ENCODE results near the gene ANKRD37. TPM values are rescaled to one million over a fixed set of nuclear protein-coding genes. Genes with fewer than 3 reads are reported as not detected.

ANKRD37 gene
- total and polyA plus RNA-seq, 5 donors: 11.6 to 24.8 (median 12.7) TPM

DNA sequence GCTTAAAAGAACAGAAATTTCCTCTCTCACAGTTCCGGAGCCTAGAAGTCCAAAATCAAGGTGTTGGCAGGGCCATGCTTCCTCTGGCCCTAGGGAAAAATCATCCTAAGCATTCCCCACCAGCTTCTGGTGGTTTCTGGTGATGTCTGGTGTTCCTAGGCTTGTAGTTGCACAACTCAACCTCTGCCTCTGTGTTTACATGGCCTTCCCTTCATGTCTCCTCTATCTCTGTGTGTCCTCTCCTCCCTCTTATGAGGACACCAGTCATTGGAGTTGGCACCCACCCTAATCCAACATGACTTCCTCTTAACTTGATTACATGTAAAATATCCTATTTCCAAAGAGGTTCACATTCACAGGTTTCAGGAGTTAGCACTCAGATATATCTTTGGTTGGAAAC, 16.3 kb upstream of the ANKRD37 start:
- no peak for ATAC-seq
- no peak overlapping the region for H3K4me3 ChIP-seq (ENCODE audit: low read length)
- WGBS: 91% methylated on average over 1 of the region's 1 CpG
- intact Hi-C loops (cut with DNase I): no loop called here
- DNase-seq: no peak
- no peaks in the 10 kb centered on the region for H3K9me3 ChIP-seq (ENCODE audit: control insufficient read depth, low read length)
- no peaks in the 10 kb centered on the region for H3K4me1 ChIP-seq (ENCODE audit: control insufficient read depth, insufficient read depth, low read length)
- H3K27me3 ChIP-seq (ENCODE audit: control insufficient read depth, insufficient read depth): no peaks in the 10 kb centered on the region
- H3K27ac ChIP-seq (ENCODE audit: low read length): no peak overlapping the region

DNA sequence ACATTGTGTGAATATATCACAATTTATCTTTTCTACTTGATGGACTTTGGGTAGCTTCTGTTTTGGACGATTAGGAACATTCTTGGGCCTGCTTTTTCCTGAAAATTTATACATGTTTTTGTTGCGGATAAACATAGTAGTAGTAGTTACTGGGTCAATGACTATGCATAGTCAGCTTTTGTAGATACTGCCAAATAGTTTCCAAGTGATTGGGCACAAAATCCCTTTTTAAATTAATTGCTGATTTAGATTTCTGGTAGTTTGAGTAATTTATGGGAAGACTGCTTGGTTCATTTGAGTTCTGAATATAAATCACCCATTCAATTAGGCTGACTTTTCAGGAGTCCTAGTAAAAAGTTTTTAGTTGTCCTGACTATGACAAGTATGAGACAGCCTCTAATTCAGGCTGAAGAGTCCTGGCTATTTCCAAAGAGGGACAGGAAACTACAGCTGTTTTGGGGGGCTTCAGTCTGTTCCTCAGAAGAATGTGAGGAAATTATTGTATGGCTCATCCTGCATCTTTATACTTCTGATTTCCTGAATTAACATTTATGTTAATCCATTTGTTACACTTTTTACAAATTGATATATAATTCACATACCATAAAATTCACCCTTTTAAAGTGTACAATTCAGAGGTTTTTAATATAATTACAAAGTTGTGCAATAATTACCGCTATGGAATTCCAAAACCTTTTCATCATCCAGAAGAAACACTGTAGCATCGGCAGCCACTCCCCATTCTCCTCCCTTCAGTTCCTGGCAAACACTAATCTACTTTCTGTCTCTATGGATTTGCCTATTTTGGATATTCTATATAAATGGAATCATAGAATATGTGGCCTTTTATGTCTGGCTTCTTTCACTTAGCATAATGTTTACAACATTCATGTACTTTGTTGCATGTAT, 15.1 kb upstream of the ANKRD37 start:
- 50% methylated on average over 4 of the region's 4 CpGs for WGBS
- DNase-seq: no peak
- H3K27me3 ChIP-seq (ENCODE audit: control insufficient read depth, insufficient read depth): no peaks in the 10 kb centered on the region
- no peaks in the 10 kb centered on the region for H3K4me1 ChIP-seq (ENCODE audit: control insufficient read depth, insufficient read depth, low read length)
- H3K9me3 ChIP-seq (ENCODE audit: control insufficient read depth, low read length): no peaks in the 10 kb centered on the region
- no peak overlapping the region for H3K4me3 ChIP-seq (ENCODE audit: low read length)
- no peak overlapping the region for H3K27ac ChIP-seq (ENCODE audit: low read length)
- no peak for ATAC-seq
- intact Hi-C loops (cut with DNase I): no loop called here

DNA sequence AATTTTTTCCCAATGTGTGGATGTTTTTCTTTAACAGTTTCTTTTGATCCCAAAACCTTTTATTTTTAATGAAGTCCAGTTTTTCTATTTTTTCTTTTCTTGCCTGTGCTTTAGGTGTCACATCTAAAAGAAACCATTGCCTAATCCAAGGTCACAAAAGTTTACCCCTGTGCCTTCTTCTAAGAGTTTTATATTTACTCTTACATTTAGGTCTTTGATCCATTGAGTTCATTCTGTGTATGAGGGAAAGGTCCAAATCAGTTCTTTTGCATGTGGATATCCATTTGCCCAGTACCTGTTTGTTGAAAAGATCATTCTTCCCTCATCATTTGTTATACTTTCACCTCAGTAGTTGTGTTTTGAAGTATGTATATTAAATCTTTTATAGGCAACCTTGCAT, 13.9 kb upstream of the ANKRD37 start:
- ATAC-seq: no peak
- Histone ChIP-seq H3K4me3 (ENCODE audit: low read length) (no peak overlapping the region), H3K4me1 (ENCODE audit: control insufficient read depth, insufficient read depth, low read length) (no peaks in the 10 kb centered on the region), H3K9me3 (ENCODE audit: control insufficient read depth, low read length) (no peaks in the 10 kb centered on the region), H3K27ac (ENCODE audit: low read length) (no peak overlapping the region), H3K27me3 (ENCODE audit: control insufficient read depth, insufficient read depth) (no peaks in the 10 kb centered on the region)
- intact Hi-C loops (cut with DNase I): no loop called here
- DNase-seq: no peak

DNA sequence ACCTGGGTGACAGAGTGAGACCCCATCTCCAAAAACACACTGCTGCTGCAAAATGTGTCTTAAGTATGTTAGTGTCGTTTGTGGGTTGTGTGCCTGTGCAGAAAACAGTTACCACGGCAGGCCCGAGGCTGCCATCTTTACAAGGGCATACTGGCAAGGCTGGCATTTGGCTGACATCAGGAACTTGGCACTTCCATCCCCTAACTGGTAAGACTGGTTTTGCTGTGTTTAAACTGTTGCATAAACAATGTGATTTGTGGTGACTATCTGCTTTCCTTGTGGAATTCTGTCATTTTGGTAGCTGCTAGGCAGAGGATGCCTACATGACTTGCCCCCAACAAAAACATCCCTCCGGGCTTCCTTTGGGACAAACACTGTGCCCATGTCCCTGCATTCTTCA, 13.2 kb upstream of the ANKRD37 start:
- Histone ChIP-seq H3K27me3 (ENCODE audit: control insufficient read depth, insufficient read depth) (no peaks in the 10 kb centered on the region), H3K9me3 (ENCODE audit: control insufficient read depth, low read length) (no peaks in the 10 kb centered on the region), H3K27ac (ENCODE audit: low read length) (no peak overlapping the region), H3K4me3 (ENCODE audit: low read length) (no peak overlapping the region), H3K4me1 (ENCODE audit: control insufficient read depth, insufficient read depth, low read length) (no peaks in the 10 kb centered on the region)
- intact Hi-C loops (cut with DNase I): no loop called here
- DNase-seq: no peak
- 96% methylated on average over 4 of the region's 4 CpGs for WGBS
- no peak for ATAC-seq

DNA sequence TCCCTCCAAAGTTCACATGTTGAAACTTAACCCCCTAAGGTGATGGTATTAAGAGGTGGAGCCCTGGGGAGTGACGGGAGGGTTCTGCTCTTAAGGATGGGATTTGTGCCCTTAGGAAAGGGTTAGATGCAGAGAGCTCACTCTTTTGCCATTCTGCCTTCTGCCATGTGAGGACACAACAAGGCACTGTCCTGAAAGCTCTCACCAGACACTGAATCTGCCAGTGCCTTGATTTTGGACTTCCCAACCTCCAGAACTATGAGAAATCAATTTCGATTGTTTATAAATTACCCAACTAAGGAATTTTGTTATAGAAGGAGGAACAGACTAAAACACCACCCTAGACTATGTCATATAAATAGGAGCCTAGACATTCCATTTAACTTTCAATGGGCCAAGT, 12.6 kb upstream of the ANKRD37 start:
- ATAC-seq (no peak), DNase-seq (no peak)
- Histone ChIP-seq H3K4me1 (ENCODE audit: control insufficient read depth, insufficient read depth, low read length) (no peaks in the 10 kb centered on the region), H3K9me3 (ENCODE audit: control insufficient read depth, low read length) (no peaks in the 10 kb centered on the region), H3K27me3 (ENCODE audit: control insufficient read depth, insufficient read depth) (no peaks in the 10 kb centered on the region), H3K27ac (ENCODE audit: low read length) (no peak overlapping the region), H3K4me3 (ENCODE audit: low read length) (no peak overlapping the region)
- intact Hi-C loops (cut with DNase I): no loop called here
- WGBS: 96% methylated on average over 2 of the region's 2 CpGs

DNA sequence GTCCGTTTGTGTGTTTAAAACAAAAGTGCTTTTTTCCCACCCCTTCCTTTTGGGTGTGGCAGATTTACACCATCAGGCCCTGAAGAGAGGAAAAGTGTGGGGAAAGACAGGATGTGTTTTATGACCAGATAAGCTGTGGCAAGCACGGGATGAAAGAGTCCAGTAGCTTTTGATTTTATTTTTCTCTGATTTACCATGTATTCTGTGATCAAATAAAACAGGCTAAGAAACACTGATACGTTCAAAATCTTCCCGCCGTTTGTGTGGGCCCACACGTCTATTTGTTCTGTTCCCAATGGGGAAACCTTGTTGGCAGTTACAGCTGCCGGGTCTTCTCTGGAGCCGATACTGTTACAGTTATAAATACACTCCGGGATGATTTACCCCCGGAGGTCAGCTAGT, 11.7 kb upstream of the ANKRD37 start:
- no peak overlapping the region for H3K27ac ChIP-seq (ENCODE audit: low read length)
- H3K9me3 ChIP-seq (ENCODE audit: control insufficient read depth, low read length): no peaks in the 10 kb centered on the region
- WGBS: 10% methylated on average over 10 of the region's 10 CpGs
- no peaks in the 10 kb centered on the region for H3K4me1 ChIP-seq (ENCODE audit: control insufficient read depth, insufficient read depth, low read length)
- H3K27me3 ChIP-seq (ENCODE audit: control insufficient read depth, insufficient read depth): no peaks in the 10 kb centered on the region
- intact Hi-C loops (cut with DNase I): no loop called here
- peak overlapping the region; percentile 41 for H3K4me3 ChIP-seq (ENCODE audit: low read length)
- DNase-seq (no peak), ATAC-seq (peak; percentile 55 to 89)

DNA sequence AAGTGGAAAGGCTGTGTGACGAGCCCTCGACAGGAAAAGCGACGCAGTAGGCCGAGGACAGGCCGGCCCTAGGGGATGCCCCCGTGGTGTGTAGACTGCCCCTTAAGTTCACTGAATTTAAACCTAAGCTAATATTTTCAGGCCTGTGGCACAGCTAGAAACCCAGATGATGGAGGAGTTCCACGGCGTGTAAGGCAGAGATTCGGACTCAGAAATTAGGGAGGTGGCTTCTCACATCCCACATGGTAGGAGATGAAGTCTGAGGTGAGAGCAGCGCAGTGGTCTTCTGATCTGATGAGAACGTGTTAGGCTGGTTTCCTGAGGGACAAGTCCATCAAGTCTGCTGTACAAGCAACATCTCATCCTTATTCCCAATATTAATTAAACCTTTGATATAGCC, 8.7 kb upstream of the ANKRD37 start:
- Histone ChIP-seq H3K4me3 (ENCODE audit: low read length) (no peak overlapping the region), H3K4me1 (ENCODE audit: control insufficient read depth, insufficient read depth, low read length) (no peaks in the 10 kb centered on the region), H3K27ac (ENCODE audit: low read length) (no peak overlapping the region), H3K9me3 (ENCODE audit: control insufficient read depth, low read length) (no peaks in the 10 kb centered on the region), H3K27me3 (ENCODE audit: control insufficient read depth, insufficient read depth) (no peaks in the 10 kb centered on the region)
- 92% methylated on average over 12 of the region's 12 CpGs for WGBS
- no peak for DNase-seq
- ATAC-seq: no peak
- intact Hi-C loops (cut with DNase I): no loop called here

DNA sequence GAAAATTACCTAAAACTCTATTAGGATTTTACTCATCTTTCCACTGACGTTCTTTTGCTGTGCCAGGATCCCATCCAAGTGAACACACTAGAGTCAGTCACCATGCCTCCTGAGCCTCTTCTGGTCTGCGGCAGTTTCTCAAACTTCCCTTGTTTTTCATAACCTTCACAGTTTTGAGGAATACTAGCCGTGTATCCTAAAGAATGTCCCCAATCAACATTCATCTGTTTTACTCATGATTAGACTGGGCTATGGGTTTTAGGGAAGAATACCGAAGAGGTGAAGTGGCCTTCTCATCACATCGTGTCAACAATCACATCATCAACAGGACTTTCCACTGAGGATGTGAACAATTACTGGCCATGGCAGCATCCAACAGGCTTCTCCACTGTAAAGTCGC, 5.7 kb upstream of the ANKRD37 start:
- DNase-seq: no peak
- intact Hi-C loops (cut with DNase I): loop anchor here in 2 of 4 donors (10.0 kb wide), 1 partner anchor 176 kb away; no protein-coding TSS in a partner anchor
- no peak for ATAC-seq
- Histone ChIP-seq H3K9me3 (ENCODE audit: control insufficient read depth, low read length) (no peaks in the 10 kb centered on the region), H3K27me3 (ENCODE audit: control insufficient read depth, insufficient read depth) (no peaks in the 10 kb centered on the region), H3K4me1 (ENCODE audit: control insufficient read depth, insufficient read depth, low read length) (no peaks in the 10 kb centered on the region), H3K27ac (ENCODE audit: low read length) (no peak overlapping the region), H3K4me3 (ENCODE audit: low read length) (no peak overlapping the region)
- 93% methylated on average over 6 of the region's 6 CpGs for WGBS

DNA sequence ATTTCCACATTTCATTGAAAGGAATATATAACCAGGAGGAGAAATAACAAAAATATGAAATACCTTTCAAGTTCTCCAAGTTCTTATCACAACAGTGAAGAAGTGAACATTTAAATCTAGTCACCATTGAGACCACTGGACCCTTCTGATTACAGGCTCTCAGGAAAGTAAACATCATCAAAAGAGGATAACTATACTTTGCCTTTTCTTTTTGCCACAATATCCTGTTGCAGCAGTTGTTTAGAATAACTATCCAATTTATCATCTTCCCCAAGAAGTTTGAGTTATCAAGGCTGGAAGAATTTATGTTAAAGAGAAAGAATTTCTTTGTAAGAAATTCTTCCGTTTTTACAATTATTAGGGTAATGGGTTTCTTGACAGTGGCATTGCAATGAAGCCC, 4.5 kb upstream of the ANKRD37 start:
- H3K27me3 ChIP-seq (ENCODE audit: control insufficient read depth, insufficient read depth): no peaks in the 10 kb centered on the region
- no peaks in the 10 kb centered on the region for H3K9me3 ChIP-seq (ENCODE audit: control insufficient read depth, low read length)
- 94% methylated on average over 1 of the region's 1 CpG for WGBS
- H3K27ac ChIP-seq (ENCODE audit: low read length): no peak overlapping the region
- intact Hi-C loops (cut with DNase I): loop anchor here in 2 of 4 donors (10.0 kb wide), 1 partner anchor 177 kb away; no protein-coding TSS in a partner anchor
- DNase-seq (no peak), ATAC-seq (no peak)
- H3K4me1 ChIP-seq (ENCODE audit: control insufficient read depth, insufficient read depth, low read length): no peaks in the 10 kb centered on the region
- no peak overlapping the region for H3K4me3 ChIP-seq (ENCODE audit: low read length)

DNA sequence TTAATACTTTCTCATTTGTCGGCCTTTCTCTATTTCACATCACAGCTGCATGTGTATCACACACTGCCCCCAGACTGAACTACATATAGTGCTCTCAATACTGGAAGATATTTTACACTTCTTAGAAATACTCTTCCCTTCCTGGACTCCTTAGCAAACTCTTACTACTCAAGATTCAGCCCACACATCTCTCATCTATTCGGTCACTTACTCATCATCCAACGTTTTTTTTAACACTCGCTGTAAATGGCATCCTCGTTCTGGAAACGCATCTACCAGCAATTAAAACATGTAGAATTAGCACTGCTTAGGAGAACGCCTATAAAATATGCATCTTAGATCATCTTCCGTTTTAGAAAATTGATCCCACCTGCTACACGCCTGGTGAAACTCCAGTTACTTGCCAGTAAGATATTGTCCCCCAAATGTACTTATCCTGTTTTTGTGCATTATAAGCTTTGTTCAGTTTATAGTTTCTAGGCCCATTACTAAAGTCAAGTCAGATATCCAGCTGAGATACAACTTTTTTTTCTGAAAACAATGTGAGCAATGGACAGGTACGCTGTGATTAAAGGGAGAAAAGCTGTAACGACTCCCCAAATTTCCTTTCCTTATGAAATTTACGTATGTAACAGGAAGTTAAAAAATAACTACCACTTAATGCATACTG, 1.9 kb upstream of the ANKRD37 start:
- no peak for ATAC-seq
- no peak overlapping the region for H3K27ac ChIP-seq (ENCODE audit: low read length)
- no peak for DNase-seq
- H3K9me3 ChIP-seq (ENCODE audit: control insufficient read depth, low read length): no peaks in the 10 kb centered on the region
- WGBS: 56% methylated on average over 12 of the region's 12 CpGs
- no peaks in the 10 kb centered on the region for H3K4me1 ChIP-seq (ENCODE audit: control insufficient read depth, insufficient read depth, low read length)
- peak overlapping the region; percentile 54 for H3K4me3 ChIP-seq (ENCODE audit: low read length)
- intact Hi-C loops (cut with DNase I): loop anchor here in 2 of 4 donors (10.0 kb wide), 1 partner anchor 180 kb away; no protein-coding TSS in a partner anchor
- no peaks in the 10 kb centered on the region for H3K27me3 ChIP-seq (ENCODE audit: control insufficient read depth, insufficient read depth)

DNA sequence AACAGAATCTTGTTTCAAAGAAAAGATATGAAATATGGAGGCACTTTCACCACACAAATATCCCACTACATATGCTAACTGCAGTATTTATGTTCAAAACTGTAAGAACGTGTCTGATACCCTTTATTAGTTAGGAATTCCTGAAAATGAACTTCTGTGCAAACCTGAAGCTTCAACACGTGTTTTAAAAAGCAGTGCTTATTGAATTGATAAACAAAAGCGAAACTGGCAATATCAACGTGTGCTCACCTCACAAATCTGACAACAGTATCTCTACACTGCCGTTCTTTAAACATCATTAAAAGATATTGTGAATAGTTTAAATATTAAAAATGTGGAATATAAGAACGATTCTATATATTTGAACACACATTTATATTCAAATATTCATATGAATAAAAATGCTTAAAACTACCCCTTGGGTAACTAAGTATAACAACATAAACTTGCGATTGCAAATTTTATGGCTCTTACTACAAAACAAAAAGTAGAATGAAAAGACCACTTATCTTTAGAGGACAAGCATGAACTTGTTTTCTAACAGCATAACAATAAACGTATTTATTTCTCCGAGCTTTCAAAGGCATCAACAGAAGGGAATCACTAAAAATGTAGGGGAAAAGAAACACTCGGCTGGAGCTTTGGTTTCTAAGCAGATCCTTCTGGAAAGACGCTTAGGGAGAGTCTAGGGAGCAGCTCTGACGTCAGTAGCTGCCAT, 1.2 kb upstream of the ANKRD37 start, which contains the start of gene LRP2BP:
Gene LRP2BP, minus strand, starts transcription at position 687 of the 718 bp plus-strand sequence. CDS start 17,738 bp downstream, outside the sequence.
- no peaks in the 10 kb centered on the region for H3K4me1 ChIP-seq (ENCODE audit: control insufficient read depth, insufficient read depth, low read length)
- no peaks in the 10 kb centered on the region for H3K27me3 ChIP-seq (ENCODE audit: control insufficient read depth, insufficient read depth)
- intact Hi-C loops (cut with DNase I): loop anchor here in 2 of 4 donors (10.0 kb wide), 1 partner anchor 181 kb away; no protein-coding TSS in a partner anchor
- H3K4me3 ChIP-seq (ENCODE audit: low read length): peak within 1 kb of the TSS; percentile 63
- peak within 1 kb of the TSS; percentile 96 for H3K27ac ChIP-seq (ENCODE audit: low read length)
- DNase-seq (no peak), ATAC-seq (no peak)
- 13% methylated on average over 12 of the region's 12 CpGs for WGBS
- H3K9me3 ChIP-seq (ENCODE audit: control insufficient read depth, low read length): no peaks in the 10 kb centered on the region

All from right cardiac atrium (tissue), 5 donors.